H9 (cell line): Measurements from ENCODE around the gene CD300A. TPM values are rescaled to one million over a fixed set of nuclear protein-coding genes. Genes with fewer than 3 reads are reported as not detected.

Source experiments
- DNase-seq: peaks from one replicate; pipeline ENCODE4 v3.0.0-alpha.2; 2017
- H2AFZ ChIP-seq: one replicate; pipeline ENCODE4 v1.6.1; 2013; ENCODE audit warnings: mild to moderate bottlenecking, low read length, control low read depth, moderate library complexity
- H2AK5ac ChIP-seq: 2 replicates; pipeline ENCODE4 v1.6.1; 2013; ENCODE audit warnings: low read length, control low read depth, mixed read lengths; ENCODE audit not compliant: insufficient read length
- H2BK120ac ChIP-seq: one replicate; pipeline ENCODE4 v1.6.1; 2013; ENCODE audit warnings: low read depth, mild to moderate bottlenecking, low read length, control low read depth, inconsistent platforms; ENCODE audit not compliant: poor library complexity, severe bottlenecking
- H2BK12ac ChIP-seq: 2 replicates; pipeline ENCODE4 v1.6.1; 2013; ENCODE audit warnings: low read length, control low read depth, mixed read lengths, low read depth; ENCODE audit not compliant: insufficient read length
- H2BK15ac ChIP-seq: 2 replicates; pipeline ENCODE4 v1.6.1; 2013; ENCODE audit warnings: low read depth, low read length, control low read depth
- H2BK20ac ChIP-seq: one replicate; pipeline ENCODE4 v1.6.1; 2013; ENCODE audit warnings: low read depth, mild to moderate bottlenecking, low read length, control low read depth, inconsistent platforms; ENCODE audit not compliant: poor library complexity, severe bottlenecking
- H2BK5ac ChIP-seq: 2 replicates; pipeline ENCODE4 v1.6.1; 2013; ENCODE audit warnings: low read length, control low read depth, mixed read lengths; ENCODE audit not compliant: insufficient read length
- H3K14ac ChIP-seq: 2 replicates; pipeline ENCODE4 v1.6.1; 2013; ENCODE audit warnings: low read length, control low read depth; ENCODE audit not compliant: insufficient read depth
- H3K18ac ChIP-seq: 2 replicates; pipeline ENCODE4 v1.6.1; 2013; ENCODE audit warnings: low read depth, mild to moderate bottlenecking, mixed read lengths, low read length, control low read depth; ENCODE audit not compliant: insufficient read length
- H3K23ac ChIP-seq: 2 replicates; pipeline ENCODE4 v1.6.1; 2013; ENCODE audit warnings: low read length, control low read depth, mixed read lengths, low read depth; ENCODE audit not compliant: insufficient read length
- H3K23me2 ChIP-seq: 2 replicates; pipeline ENCODE4 v1.6.1; 2013; ENCODE audit warnings: low read depth, mild to moderate bottlenecking, mixed read lengths, low read length, control low read depth; ENCODE audit not compliant: insufficient read length, poor library complexity, severe bottlenecking
- H3K27ac ChIP-seq: 2 replicates; pipeline ENCODE4 v1.5.1; 2013; ENCODE audit warnings: low read length, control low read depth, mixed read lengths, low read depth; ENCODE audit not compliant: insufficient read length
- H3K27me3 ChIP-seq: 2 replicates; pipeline ENCODE4 v1.6.1; 2013; ENCODE audit warnings: low read length, control low read depth, inconsistent platforms; ENCODE audit not compliant: insufficient read depth
- H3K4ac ChIP-seq: 2 replicates; pipeline ENCODE4 v1.6.1; 2013; ENCODE audit warnings: low read depth, mild to moderate bottlenecking, control low read depth, inconsistent platforms, low read length, moderate library complexity
- H3K4me1 ChIP-seq: 2 replicates; pipeline ENCODE4 v1.6.1; 2013; ENCODE audit warnings: low read length, control low read depth, inconsistent platforms; ENCODE audit not compliant: insufficient read depth
- H3K4me2 ChIP-seq: 2 replicates; pipeline ENCODE4 v1.6.1; 2013; ENCODE audit warnings: low read length, control low read depth, mixed read lengths; ENCODE audit not compliant: insufficient read length, insufficient read depth
- H3K56ac ChIP-seq: 2 replicates; pipeline ENCODE4 v1.6.1; 2013; ENCODE audit warnings: low read depth, mild to moderate bottlenecking, mixed read lengths, low read length, control low read depth; ENCODE audit not compliant: insufficient read length
- H3K79me1 ChIP-seq: 2 replicates; pipeline ENCODE4 v1.6.1; 2013; ENCODE audit warnings: low read depth, mild to moderate bottlenecking, moderate library complexity, low read length, control low read depth, inconsistent platforms; ENCODE audit not compliant: insufficient read depth, poor library complexity, severe bottlenecking
- H3K79me2 ChIP-seq: 2 replicates; pipeline ENCODE4 v1.6.1; 2013; ENCODE audit warnings: low read length, control low read depth, inconsistent platforms; ENCODE audit not compliant: insufficient read depth
- H3K9ac ChIP-seq: 2 replicates; pipeline ENCODE4 v1.6.1; 2013; ENCODE audit warnings: low read length, control low read depth, mixed read lengths; ENCODE audit not compliant: insufficient read length; ENCODE audit errors: extremely low read depth
- H3K9me3 ChIP-seq: one replicate; pipeline ENCODE4 v1.6.1; 2013; ENCODE audit warnings: low read depth, low read length, inconsistent platforms; ENCODE audit not compliant: control insufficient read depth
- H3T11ph ChIP-seq: one replicate; pipeline ENCODE4 v1.6.1; 2013; ENCODE audit warnings: mild to moderate bottlenecking, low read length, control low read depth, inconsistent platforms
- H4K20me1 ChIP-seq: one replicate; pipeline ENCODE4 v1.6.1; 2013; ENCODE audit not compliant: control insufficient read depth, insufficient read length, insufficient read depth
- H4K5ac ChIP-seq: 2 replicates; pipeline ENCODE4 v1.6.1; 2013; ENCODE audit warnings: low read depth, mild to moderate bottlenecking, mixed read lengths, low read length, control low read depth; ENCODE audit not compliant: insufficient read length
- H4K8ac ChIP-seq: replicated peaks from 2 replicates; pipeline ENCODE4 v1.6.1; 2013; ENCODE audit warnings: low read length, control low read depth, mixed read lengths, low read depth; ENCODE audit not compliant: insufficient read length
- H4K91ac ChIP-seq: 2 replicates; pipeline ENCODE4 v1.6.1; 2013; ENCODE audit warnings: low read depth, mild to moderate bottlenecking, moderate library complexity, mixed read lengths, low read length, control low read depth; ENCODE audit not compliant: insufficient read length
- H3K27ac Mint-ChIP-seq, 3 experiments: 2 replicates in 2 of 3; 3 replicates in 1 of 3; pipeline ENCODE4 v1.8.0; 2020 to 2021; ENCODE audit warnings: mixed read lengths in 3 of 3, mild to moderate bottlenecking in 1 of 3, moderate library complexity in 1 of 3
- H3K27me3 Mint-ChIP-seq: 2 replicates; pipeline ENCODE4 v1.8.0; 2021; ENCODE audit warnings: low read depth, mild to moderate bottlenecking, moderate library complexity, mixed read lengths
- H3K36me3 Mint-ChIP-seq, 3 experiments: 2 replicates in 2 of 3; 3 replicates in 1 of 3; pipeline ENCODE4 v1.8.0; 2020 to 2021; ENCODE audit warnings: low read depth in 3 of 3, mixed read lengths in 3 of 3; ENCODE audit not compliant: insufficient read depth in 1 of 3
- H3K4me1 Mint-ChIP-seq, 2 experiments: 2 replicates each; pipeline ENCODE4 v1.8.0; 2020; ENCODE audit warnings: mixed read lengths in 2 of 2
- H3K4me3 Mint-ChIP-seq, 2 experiments: 2 replicates in 1 of 2; 3 replicates in 1 of 2; pipeline ENCODE4 v1.8.0; 2020 to 2021; ENCODE audit warnings: mild to moderate bottlenecking in 2 of 2, mixed read lengths in 2 of 2, moderate library complexity in 1 of 2
- H3K9me3 Mint-ChIP-seq, 2 experiments: 2 replicates in 1 of 2; 3 replicates in 1 of 2; pipeline ENCODE4 v1.8.0; 2020; ENCODE audit warnings: mild to moderate bottlenecking in 2 of 2, mixed read lengths in 2 of 2, moderate library complexity in 1 of 2
- CTCF ChIP-seq: fragments of 200-600 bp; sonication (generic); conservative IDR thresholded peaks from 3 replicates; pipeline ENCODE4 v1.8.0; 2021; ENCODE audit warnings: antibody characterized with exemption, mild to moderate bottlenecking
- WGBS: extraction: QIAGEN DNeasy Blood & Tissue Kit; methylation state at CpG from one replicate; pipeline ENCODE4 v1.1.7; 2013; ENCODE audit warnings: missing lambda C conversion rate, low lambda C conversion rate, mixed read lengths; ENCODE audit not compliant: insufficient read length; ENCODE audit errors: extremely low coverage; 5-methylcytosine and 5-hydroxymethylcytosine counted together
- total RNA-seq: library from RNA; stranded (reverse); gene quantifications from 2 replicates; pipeline ENCODE4 v1.2.1, GENCODE V29; 2021

CD300A gene
- total RNA-seq, 1 experiment from 2014 or later, result not detected

- Histone ChIP-seq H2BK5ac (no peak overlapping the region), H3K23ac (no peak overlapping the region), H3K9ac (no peak overlapping the region), H3K4me2 (no peak overlapping the region), H3K23me2 (peaks cover 6% of the 10 kb centered on the region), H3K4ac (no peak overlapping the region), H2AFZ (no peak overlapping the region), H2BK15ac (no peak overlapping the region), H2BK20ac (no peak overlapping the region), H3K27me3 (peaks cover 3% of the 10 kb centered on the region; the same call in 1 of the 2 replicates), H3K14ac (no peak overlapping the region), H3K4me1 (peaks cover 2% of the 10 kb centered on the region; the same call in 1 of the 2 replicates), H3T11ph (no peak overlapping the region), H2BK120ac (no peak overlapping the region), H2BK12ac (no peak overlapping the region), H4K8ac (no peak overlapping the region), H4K91ac (no peak overlapping the region), H3K27ac (no peak overlapping the region), H3K18ac (no peak overlapping the region), H3K9me3 (no peaks in the 10 kb centered on the region), H3K79me1 (no peaks in the 10 kb centered on the region), H3K56ac (no peak overlapping the region), H4K5ac (no peak overlapping the region), H4K20me1 (no peaks in the 10 kb centered on the region), H3K79me2 (no peaks in the 10 kb centered on the region), H2AK5ac (no peak overlapping the region)
- H3K4me1 Mint-ChIP-seq, result peaks cover 17 to 39% of the 10 kb centered on the region in 2 experiments
- no CpG with 5 or more reads among the region's 3 CpGs for WGBS
- H3K9me3 Mint-ChIP-seq, result peaks cover 4 to 6% of the 10 kb centered on the region in 2 experiments; a peak in 4 of 5 replicates
- no peak overlapping the region for H3K4me3 Mint-ChIP-seq
- peaks cover 4 to 20% (median 6%) of the 10 kb centered on the region in 3 experiments; a peak in 6 of 7 replicates for H3K36me3 Mint-ChIP-seq
- no peak overlapping the region for H3K27ac Mint-ChIP-seq
- TF ChIP-seq CTCF, result peak; percentile 95
- H3K27me3 Mint-ChIP-seq, result peaks cover 42% of the 10 kb centered on the region
- no peak for DNase-seq
These were observed 28.7 kb upstream of the CD300A start for GRCh38 chr17:74437702-74438101.
